Endodermal cell (in vitro differentiated cells): ENCODE data around the gene ATP8B1. TPM values are rescaled to one million over a fixed set of nuclear protein-coding genes. Genes with fewer than 3 reads are reported as not detected.

Experiments used
- DNase-seq: peaks from one replicate; pipeline ENCODE4 v3.0.0-alpha.2; 2017
- H3K27ac ChIP-seq: 2 replicates; pipeline ENCODE4 v1.5.1; 2013; ENCODE audit warnings: mild to moderate bottlenecking, low read depth, low read length, moderate library complexity
- H3K27me3 ChIP-seq: 2 replicates; pipeline ENCODE4 v1.6.1; 2013; ENCODE audit warnings: mild to moderate bottlenecking, low read length, moderate library complexity; ENCODE audit not compliant: insufficient read depth, control insufficient read depth, poor library complexity, severe bottlenecking
- H3K36me3 ChIP-seq: 2 replicates; pipeline ENCODE4 v1.7.0; 2013; ENCODE audit warnings: mild to moderate bottlenecking, low read length, moderate library complexity; ENCODE audit not compliant: control insufficient read depth, insufficient read depth
- H3K4me1 ChIP-seq: one replicate; pipeline ENCODE4 v1.7.0; 2013; ENCODE audit warnings: low read length; ENCODE audit not compliant: control insufficient read depth, insufficient read depth
- H3K4me3 ChIP-seq: 2 replicates; pipeline ENCODE4 v1.5.1; 2013; ENCODE audit warnings: mild to moderate bottlenecking, low read length, moderate library complexity
- H3K9ac ChIP-seq: 2 replicates; pipeline ENCODE4 v1.6.1; 2013; ENCODE audit warnings: mild to moderate bottlenecking, low read length, moderate library complexity; ENCODE audit not compliant: poor library complexity, severe bottlenecking; ENCODE audit errors: extremely low read depth
- H3K9me3 ChIP-seq: 2 replicates; pipeline ENCODE4 v1.6.1; 2013; ENCODE audit warnings: mild to moderate bottlenecking, low read length, moderate library complexity; ENCODE audit not compliant: control insufficient read depth
- H3K27ac Mint-ChIP-seq: 2 replicates; pipeline ENCODE4 v1.8.0; 2020; ENCODE audit warnings: mixed read lengths
- H3K27me3 Mint-ChIP-seq: 2 replicates; pipeline ENCODE4 v1.8.0; 2021; ENCODE audit warnings: mild to moderate bottlenecking, mixed read lengths; ENCODE audit not compliant: insufficient read depth
- H3K36me3 Mint-ChIP-seq: 2 replicates; pipeline ENCODE4 v1.8.0; 2020; ENCODE audit warnings: low read depth, mixed read lengths
- H3K4me1 Mint-ChIP-seq: 2 replicates; pipeline ENCODE4 v1.8.0; 2020; ENCODE audit warnings: mixed read lengths
- H3K4me3 Mint-ChIP-seq: 2 replicates; pipeline ENCODE4 v1.8.0; 2020; ENCODE audit warnings: mild to moderate bottlenecking, moderate library complexity, mixed read lengths
- H3K9me3 Mint-ChIP-seq: 2 replicates; pipeline ENCODE4 v1.8.0; 2020; ENCODE audit warnings: mild to moderate bottlenecking, mixed read lengths
- WGBS, 2 experiments: methylation state at CpG; one replicate each; pipeline versions ENCODE4 v1.1.5 to v1.1.7; 2013; ENCODE audit warnings: missing lambda C conversion rate in 2 of 2, mixed read lengths in 1 of 2; ENCODE audit not compliant: insufficient coverage in 1 of 2, insufficient read length in 1 of 2; 5-methylcytosine and 5-hydroxymethylcytosine counted together
- total RNA-seq, 2 donors: library from RNA; stranded (reverse); fragmentation: NEBNext Ultra II Directional in 1 of 2; extraction: Animal tissue kit (Norgen Biotek cat#: 25700) in 1 of 2; gene quantifications; 2 replicates in 1 of 2; 3 replicates in 1 of 2; pipeline ENCODE4 v1.2.1, GENCODE V29; 2021
- TF ChIP-seq, protein P1 (sequence below): fragments of 200-600 bp; sonication (generic); conservative IDR thresholded peaks from 2 replicates; pipeline ENCODE4 v1.5.0; 2021; ENCODE audit warnings: antibody characterized with exemption, mild to moderate bottlenecking

Gene ATP8B1
- total RNA-seq, 2 donors from 2014 or later, result 1.7 to 13.5 TPM

GRCh38 chr18:57603871-57604270 is 199.2 kb downstream of the ATP8B1 start:
- Mint-ChIP-seq H3K27me3 (no peaks in the 10 kb centered on the region), H3K4me3 (no peak overlapping the region), H3K27ac (peak overlapping the region; percentile 44), H3K4me1 (peaks cover 12% of the 10 kb centered on the region), H3K36me3 (peaks cover 80% of the 10 kb centered on the region), H3K9me3 (no peaks in the 10 kb centered on the region)
- no peak overlapping the region for H3K27ac ChIP-seq
- WGBS, 2 experiments, result 77% methylated on average over 1 of the region's 1 CpG; no CpG with 5 or more reads in 1 of the 2 experiments
- H3K9ac ChIP-seq, result no peak overlapping the region
- no peaks in the 10 kb centered on the region for H3K9me3 ChIP-seq
- TF ChIP-seq, protein P1, sequence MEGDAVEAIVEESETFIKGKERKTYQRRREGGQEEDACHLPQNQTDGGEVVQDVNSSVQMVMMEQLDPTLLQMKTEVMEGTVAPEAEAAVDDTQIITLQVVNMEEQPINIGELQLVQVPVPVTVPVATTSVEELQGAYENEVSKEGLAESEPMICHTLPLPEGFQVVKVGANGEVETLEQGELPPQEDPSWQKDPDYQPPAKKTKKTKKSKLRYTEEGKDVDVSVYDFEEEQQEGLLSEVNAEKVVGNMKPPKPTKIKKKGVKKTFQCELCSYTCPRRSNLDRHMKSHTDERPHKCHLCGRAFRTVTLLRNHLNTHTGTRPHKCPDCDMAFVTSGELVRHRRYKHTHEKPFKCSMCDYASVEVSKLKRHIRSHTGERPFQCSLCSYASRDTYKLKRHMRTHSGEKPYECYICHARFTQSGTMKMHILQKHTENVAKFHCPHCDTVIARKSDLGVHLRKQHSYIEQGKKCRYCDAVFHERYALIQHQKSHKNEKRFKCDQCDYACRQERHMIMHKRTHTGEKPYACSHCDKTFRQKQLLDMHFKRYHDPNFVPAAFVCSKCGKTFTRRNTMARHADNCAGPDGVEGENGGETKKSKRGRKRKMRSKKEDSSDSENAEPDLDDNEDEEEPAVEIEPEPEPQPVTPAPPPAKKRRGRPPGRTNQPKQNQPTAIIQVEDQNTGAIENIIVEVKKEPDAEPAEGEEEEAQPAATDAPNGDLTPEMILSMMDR, result no peak
- no peak overlapping the region for H3K4me3 ChIP-seq
- peaks cover 15% of the 10 kb centered on the region for H3K4me1 ChIP-seq
- peaks cover 89% of the 10 kb centered on the region for H3K36me3 ChIP-seq
- H3K27me3 ChIP-seq, result no peaks in the 10 kb centered on the region
- DNase-seq, result no peak

Other genes with a start within 250 kb of the ATP8B1 start
- gene FECH, start 216.6 kb downstream of the ATP8B1 start, total RNA-seq, result 10 to 100 TPM; 27.6 to 31.7 TPM
- 100 to 1,000 TPM; 118 to 134 TPM for gene NARS1, start 181.5 kb downstream of the ATP8B1 start, total RNA-seq
- gene NEDD4L, start 240.9 kb upstream of the ATP8B1 start, total RNA-seq, result 10 to 100 TPM; 70.5 to 75.3 TPM